IPS-NIHi7 (cell line): ENCODE data around the gene TWIST2.

ENCODE experiments used
- DNase-seq: peaks from one replicate; pipeline ENCODE4 v3.0.0; 2012; ENCODE audit warnings: mixed read lengths; ENCODE audit errors: extremely low spot score

Gene TWIST2

DNA sequence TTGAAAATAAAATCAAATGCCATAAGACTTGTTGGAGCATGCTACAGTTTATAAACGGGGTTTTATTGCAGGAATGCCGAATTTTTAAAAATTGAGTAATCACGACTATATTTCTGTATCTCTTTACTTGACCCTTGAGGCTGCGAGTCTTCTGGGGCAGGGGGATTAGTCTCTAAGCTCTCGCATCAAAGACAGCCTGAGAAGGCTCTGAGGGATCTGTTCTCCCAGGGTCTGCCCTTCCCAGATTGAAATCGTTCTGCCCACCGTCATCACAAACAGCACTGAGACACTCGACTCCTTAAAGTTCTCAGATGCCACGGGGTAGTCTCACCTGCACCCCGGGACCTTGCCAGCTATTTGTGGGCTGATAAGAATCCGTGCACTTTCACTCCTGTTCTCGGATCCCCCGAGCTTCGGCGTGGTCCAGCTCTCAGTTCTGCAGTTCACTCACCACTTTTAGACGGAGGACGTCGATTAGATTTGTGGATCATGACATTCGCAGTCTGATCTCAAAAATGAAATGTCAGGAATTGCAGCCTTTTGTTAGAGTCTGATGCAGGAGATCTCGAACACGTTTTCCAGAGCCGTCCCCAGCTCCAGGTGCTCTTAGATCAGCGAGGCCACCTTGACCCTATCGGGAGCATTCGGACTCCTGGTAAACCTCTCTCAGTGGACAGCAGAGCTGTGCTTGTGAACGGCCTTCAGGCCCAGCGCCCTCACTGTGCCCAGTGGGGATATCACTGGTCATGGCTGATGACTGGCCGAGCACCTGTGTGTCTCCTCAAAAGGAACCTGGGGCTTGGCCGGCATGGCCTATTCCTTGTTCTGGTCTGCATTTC, 43.0 kb downstream of the TWIST2 start:
- no peak for DNase-seq

DNA sequence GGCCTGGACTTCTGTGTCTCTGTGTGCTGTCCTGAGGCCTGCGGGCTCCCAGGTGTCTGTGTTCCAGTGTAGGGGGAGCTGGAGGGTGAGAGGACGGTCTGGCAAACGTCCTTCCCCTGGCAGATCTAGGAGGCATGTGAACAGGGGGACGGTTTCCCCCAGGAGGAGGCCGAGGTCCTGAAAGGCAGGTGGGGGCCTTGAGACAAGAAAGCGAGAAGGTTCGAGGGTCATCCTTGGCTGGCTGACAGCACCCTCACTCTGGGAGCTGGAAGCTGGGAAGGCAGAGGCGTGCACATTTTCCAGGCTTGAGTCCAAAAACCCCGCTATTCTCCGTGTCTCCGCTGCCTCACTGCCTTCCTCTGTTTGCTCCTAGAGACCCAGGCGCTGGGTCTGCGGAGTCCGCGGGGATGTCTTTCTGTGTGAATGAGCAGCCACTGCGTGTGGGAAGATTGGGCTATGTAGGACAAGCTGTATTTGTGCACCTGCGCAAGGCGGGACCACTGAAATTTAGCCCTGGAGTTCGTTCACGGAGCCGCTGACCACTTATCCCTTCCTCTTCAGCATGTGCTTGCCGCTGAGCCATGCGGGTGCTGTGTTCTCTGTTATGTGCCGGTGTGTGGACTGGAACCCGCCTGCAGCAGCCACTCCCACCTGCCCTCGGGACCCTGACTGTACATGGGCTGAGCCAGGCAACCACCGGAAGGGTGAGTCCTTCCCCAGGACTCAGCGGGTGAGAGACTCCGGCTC, 43.7 kb downstream of the TWIST2 start:
- DNase-seq = no peak

GRCh38 chr2:238892204-238892500, 44.3 kb downstream of the TWIST2 start:
- no peak for DNase-seq

DNA sequence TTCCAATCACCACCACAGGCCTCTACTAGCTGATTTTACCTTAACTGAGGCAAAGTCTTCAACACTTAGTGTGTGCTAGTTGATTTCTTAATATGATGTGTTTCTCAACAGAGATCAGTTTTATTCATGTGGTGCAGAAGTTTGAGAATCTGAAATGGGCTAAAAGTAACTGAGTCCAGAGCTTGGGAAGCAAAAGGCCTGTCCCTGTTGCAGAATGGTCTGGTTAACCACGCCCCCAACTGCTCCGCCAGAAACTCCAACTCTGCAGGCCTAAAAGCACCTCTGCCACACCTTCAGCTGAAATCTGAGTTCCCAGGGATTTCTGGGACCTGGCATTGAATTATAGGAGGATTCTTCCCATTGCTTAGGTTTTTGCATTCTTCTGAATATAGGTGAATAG, 44.9 kb downstream of the TWIST2 start:
- no peak for DNase-seq

GRCh38 chr2:238893349-238894000, 45.6 kb downstream of the TWIST2 start:
- DNase-seq = no peak

GRCh38 chr2:238894226-238894949, 46.5 kb downstream of the TWIST2 start:
- no peak for DNase-seq

- DNase-seq = no peak
Observed at GRCh38 chr2:238894950-238895298, 47.0 kb downstream of the TWIST2 start.

DNA sequence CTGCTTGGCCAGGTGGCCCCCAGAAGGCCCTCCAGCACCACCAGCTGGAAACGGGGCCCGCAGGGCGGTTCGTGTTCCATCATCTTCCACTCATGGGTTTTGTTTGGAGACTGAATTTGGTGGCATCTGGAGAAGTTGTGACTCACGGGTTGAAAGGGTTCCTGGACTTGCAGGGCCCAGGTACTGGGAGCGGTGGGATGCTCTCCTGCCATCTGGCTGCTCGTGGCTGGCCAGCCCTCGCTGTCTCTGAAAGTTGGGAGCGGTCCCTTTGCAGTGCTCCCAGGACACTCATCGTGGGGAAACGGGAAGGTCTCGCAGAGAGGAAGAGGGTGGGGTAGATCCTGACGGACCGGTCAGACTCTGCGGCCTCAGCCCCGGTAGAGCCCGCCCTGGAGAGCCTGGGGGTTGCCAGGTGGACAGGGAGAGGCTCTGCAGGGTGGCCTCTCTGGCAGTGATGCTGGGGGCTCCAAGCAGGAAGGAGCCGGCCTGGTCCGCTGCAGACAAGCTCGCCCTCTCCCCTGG, 47.5 kb downstream of the TWIST2 start:
- DNase-seq = no peak

GRCh38 chr2:238895891-238896600, 48.2 kb downstream of the TWIST2 start:
- peak; percentile 84 for DNase-seq

- no peak for DNase-seq
Observed at GRCh38 chr2:238896641-238897040, 48.8 kb downstream of the TWIST2 start.

- DNase-seq = no peak
Observed at GRCh38 chr2:238897122-238897880, 49.4 kb downstream of the TWIST2 start.

GRCh38 chr2:238897911-238898311, 50.0 kb downstream of the TWIST2 start:
- DNase-seq = no peak

DNA sequence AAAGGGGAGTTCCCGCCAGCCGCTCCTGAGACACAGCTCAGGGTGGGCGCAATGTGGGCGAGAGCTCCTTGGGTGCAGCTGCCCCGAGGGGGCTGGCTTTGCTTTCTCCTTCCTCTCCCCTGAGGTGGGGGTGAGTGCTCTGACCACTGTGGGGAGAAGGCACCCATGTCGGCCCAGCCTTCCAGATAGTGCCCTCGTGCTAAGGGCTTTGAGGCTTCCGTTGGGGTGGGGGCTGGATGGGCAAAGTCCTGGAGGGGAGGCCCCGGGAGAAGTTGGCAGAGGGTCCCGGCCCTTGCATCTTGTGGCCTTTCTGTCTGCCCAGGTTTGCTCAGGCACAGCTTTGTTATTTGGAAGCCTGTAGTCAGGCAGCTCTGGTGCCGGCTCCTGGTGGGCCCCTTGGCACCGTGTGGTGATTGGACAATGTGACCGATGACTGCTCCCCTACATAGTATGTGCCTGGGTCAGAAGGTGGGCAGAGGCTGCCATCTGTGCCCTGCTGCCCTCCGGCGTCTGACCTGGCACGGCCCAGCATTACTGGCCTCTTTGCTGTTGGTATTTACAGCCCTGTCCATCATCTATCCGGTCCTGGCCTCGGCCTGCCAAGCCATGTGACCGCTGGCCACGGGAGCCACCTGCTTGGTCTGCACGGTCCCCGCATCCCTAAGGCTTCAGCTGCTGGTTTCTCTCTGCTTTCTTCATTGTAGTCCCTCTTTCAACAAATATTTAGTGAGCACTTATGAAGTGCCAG, 50.8 kb downstream of the TWIST2 start:
- DNase-seq = no peak

GRCh38 chr2:238899386-238899785, 51.5 kb downstream of the TWIST2 start:
- no peak for DNase-seq

- no peak for DNase-seq
Observed at GRCh38 chr2:238900511-238900910, 52.6 kb downstream of the TWIST2 start.

DNA sequence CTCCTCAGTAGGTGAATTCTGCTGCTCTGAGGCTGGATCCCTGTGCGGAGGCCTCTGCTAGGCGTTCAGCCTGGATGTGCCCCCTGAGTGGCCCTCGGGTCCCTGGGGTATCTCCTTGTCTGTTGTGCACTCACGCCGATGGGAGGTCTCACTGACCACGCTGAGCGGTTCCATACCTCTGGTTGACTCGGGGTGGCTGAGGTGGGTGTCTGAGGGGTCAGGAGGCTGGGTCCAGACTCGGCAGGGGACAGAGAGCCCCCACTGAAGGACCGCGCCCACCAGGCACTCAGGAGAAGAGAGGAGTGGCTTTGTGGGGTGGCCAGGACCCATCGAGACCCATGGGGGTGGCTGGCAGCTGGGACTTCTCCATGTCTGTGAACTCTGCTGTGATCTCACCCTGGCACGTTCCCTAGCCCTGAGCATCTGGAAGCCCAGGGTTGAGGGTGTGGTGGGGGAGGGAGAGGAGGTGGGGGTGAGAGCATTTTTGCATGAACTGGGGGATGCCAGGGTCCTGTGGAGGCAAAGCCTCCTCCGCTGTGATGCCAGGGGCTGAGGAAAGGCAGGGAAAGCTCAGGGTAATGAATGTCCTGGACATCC, 53.7 kb downstream of the TWIST2 start:
- DNase-seq = no peak

DNA sequence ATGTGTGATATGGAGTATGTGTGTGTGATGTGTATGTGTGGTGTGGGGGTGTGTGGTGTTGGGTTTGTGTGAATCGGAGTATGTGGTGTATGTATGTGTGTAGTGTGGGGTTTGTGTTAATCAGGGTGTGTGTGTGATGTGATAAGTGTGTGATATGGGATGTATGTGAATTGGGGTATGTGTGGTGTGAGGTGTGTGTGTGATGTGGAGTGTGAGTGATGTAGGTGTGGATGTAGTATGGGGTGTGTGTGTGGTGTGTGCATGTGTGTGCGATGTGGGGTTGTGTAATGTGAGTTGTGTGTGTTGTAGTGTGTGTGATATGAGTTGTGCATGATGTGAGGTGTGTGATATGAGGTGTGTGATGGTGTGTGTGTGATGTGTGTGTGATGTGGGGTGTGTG, 54.4 kb downstream of the TWIST2 start:
- DNase-seq = no peak

DNA sequence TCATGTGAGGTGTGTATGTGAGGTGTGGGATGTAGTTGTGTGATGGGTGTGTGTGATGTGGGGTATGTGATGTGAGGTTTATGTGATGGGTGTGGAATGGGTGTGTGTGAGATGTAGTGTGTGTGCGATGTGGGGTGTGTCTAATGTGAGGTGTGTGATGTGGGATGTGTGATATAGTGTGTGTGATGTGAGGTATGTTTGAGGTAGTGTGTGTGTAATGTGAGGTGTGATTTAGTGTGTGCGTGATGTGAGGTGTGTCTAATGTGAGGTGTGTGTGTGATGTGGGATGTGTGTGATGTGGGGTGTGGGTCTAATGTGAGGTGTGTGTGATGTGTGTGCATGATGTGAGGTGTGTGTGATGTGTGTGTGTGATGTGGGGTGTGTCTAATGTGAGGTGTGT, 55.3 kb downstream of the TWIST2 start:
- DNase-seq = no peak

DNA sequence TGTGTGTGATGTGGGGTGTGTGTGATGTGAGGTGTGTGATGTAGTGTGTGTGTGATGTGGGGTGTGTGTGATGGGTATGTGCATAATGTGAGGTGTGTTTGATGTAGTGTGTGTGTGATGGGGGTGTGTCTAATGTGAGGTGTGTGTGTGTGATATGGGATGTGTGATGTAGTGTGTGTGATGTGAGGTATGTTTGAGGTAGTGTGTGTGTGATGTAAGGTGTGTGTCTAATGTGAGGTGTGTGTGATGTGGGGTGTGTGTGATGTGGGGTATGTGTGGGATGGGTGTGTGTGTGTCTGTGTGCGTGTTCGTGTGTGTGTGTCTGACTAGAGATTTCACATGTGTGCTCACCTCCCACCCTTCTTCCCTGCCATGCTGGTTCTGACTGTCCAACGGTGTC, 56.3 kb downstream of the TWIST2 start:
- no peak for DNase-seq

DNA sequence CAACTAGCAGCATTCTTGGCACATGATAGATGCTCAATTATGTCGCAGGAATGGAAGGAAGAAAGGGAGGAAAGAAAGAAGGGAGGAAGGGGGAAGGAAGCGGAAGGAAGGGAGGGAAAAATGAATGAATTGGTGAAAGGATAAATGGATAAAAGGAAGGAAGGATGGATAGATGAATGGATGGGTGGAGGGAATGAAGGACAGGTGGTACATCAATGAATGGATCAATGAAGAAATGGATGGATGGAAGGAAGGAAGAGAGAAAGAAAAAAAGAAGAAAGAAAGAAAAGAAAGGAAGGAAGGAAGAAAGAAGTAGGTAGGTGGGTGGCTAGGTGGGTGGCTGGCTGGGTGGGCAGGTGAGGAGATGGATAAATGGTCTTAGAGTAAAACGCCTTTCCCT, 56.8 kb downstream of the TWIST2 start:
- no peak for DNase-seq
